GM12874 (cell line): Measurements from ENCODE around the gene PRR3.

ENCODE experiments used
- CTCF ChIP-seq: IDR thresholded peaks from 2 replicates; pipeline ENCODE4 v1.5.1; 2011; ENCODE audit warnings: low read depth, mild to moderate bottlenecking, control low read depth, low read length, moderate library complexity; ENCODE audit not compliant: insufficient read depth

Gene PRR3

GRCh38 chr6:30592287-30592686, 35.2 kb downstream of the PRR3 start:
- no peak for TF ChIP-seq CTCF

GRCh38 chr6:30597315-30598144, 40.4 kb downstream of the PRR3 start:
- TF ChIP-seq CTCF = peak; percentile 78

- TF ChIP-seq CTCF = no peak
Observed at GRCh38 chr6:30598912-30599624, 42.0 kb downstream of the PRR3 start.

GRCh38 chr6:30599625-30600324, 42.7 kb downstream of the PRR3 start:
- TF ChIP-seq CTCF = no peak

GRCh38 chr6:30600451-30600961, 43.4 kb downstream of the PRR3 start:
- TF ChIP-seq CTCF = no peak

GRCh38 chr6:30601436-30601814, 44.3 kb downstream of the PRR3 start:
- TF ChIP-seq CTCF = no peak

- TF ChIP-seq CTCF = no peak
Observed at GRCh38 chr6:30601815-30602641, 44.9 kb downstream of the PRR3 start.
